BLaER1 (cell line): ENCODE data around the gene ACYP1.

ENCODE experiments used
- H3K27ac ChIP-seq: shearing (Covaris generic); formaldehyde crosslinking; 2 replicates; pipeline ENCODE4 v1.8.1; 2022
- H3K27me3 ChIP-seq: shearing (Covaris generic); formaldehyde crosslinking; 2 replicates; pipeline ENCODE4 v1.8.1; 2022
- H3K36me3 ChIP-seq: shearing (Covaris generic); formaldehyde crosslinking; 2 replicates; pipeline ENCODE4 v1.8.1; 2022
- H3K4me1 ChIP-seq: shearing (Covaris generic); formaldehyde crosslinking; 2 replicates; pipeline ENCODE4 v1.8.1; 2022
- H3K4me2 ChIP-seq: shearing (Covaris generic); formaldehyde crosslinking; 2 replicates; pipeline ENCODE4 v1.8.1; 2022
- H3K4me3 ChIP-seq: shearing (Covaris generic); formaldehyde crosslinking; 2 replicates; pipeline ENCODE4 v1.8.1; 2022
- H3K9ac ChIP-seq: shearing (Covaris generic); formaldehyde crosslinking; 2 replicates; pipeline ENCODE4 v1.8.1; 2022
- H3K9me3 ChIP-seq: shearing (Covaris generic); formaldehyde crosslinking; 2 replicates; pipeline ENCODE4 v1.8.1; 2022
- H4K20me1 ChIP-seq: shearing (Covaris generic); formaldehyde crosslinking; 2 replicates; pipeline ENCODE4 v1.8.1; 2022
- Cebpa-rat ChIP-seq: shearing (Covaris generic); IDR thresholded peaks from 2 replicates; pipeline ENCODE4 v1.8.1; 2022

Gene ACYP1

GRCh38 chr14:75063491-75064204 lies at the start of gene ACYP1:
Gene ACYP1, minus strand, starts transcription at chr14:75064024. Its CDS starts 471 bp downstream, at chr14:75063553.
- Histone ChIP-seq H3K27me3 (peaks cover 12% of the 10 kb centered on the region), H3K4me2 (peak within 1 kb of the TSS; percentile 93), H3K36me3 (peaks cover 19% of the 10 kb centered on the region), H3K4me3 (peak within 1 kb of the TSS; percentile 79), H3K27ac (peak within 1 kb of the TSS; percentile 68), H3K9ac (peak within 1 kb of the TSS; percentile 82), H4K20me1 (no peaks in the 10 kb centered on the region), H3K9me3 (peaks cover 9% of the 10 kb centered on the region), H3K4me1 (peaks cover 20% of the 10 kb centered on the region)
- no peak for TF ChIP-seq Cebpa-rat

DNA sequence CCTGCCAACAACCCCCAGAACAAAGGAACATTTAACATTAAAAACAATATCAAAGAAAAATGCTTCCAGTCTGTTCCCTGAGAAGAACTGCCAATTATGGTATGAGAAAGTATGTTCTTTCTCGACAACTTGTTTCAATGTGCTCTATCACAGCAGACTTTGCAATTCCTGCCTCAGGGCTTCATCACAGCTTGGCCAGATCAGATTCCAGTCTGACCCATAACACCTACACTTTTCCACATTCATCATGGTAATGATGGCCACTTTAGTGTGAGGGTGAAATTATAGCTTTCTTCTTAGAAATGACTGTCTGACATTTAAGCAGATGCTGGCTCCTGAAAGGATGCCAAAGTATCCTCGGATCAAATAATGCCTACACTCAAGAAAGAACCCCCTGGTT lies 46.1 kb upstream of the ACYP1 start:
- H3K4me3 ChIP-seq = no peak overlapping the region
- no peak for TF ChIP-seq Cebpa-rat
- no peaks in the 10 kb centered on the region for H3K27me3 ChIP-seq
- H4K20me1 ChIP-seq = no peaks in the 10 kb centered on the region
- H3K4me2 ChIP-seq = no peak overlapping the region
- no peaks in the 10 kb centered on the region for H3K9me3 ChIP-seq
- H3K9ac ChIP-seq = no peak overlapping the region
- no peak overlapping the region for H3K27ac ChIP-seq
- H3K36me3 ChIP-seq = peaks cover 99% of the 10 kb centered on the region
- peaks cover 9% of the 10 kb centered on the region for H3K4me1 ChIP-seq

DNA sequence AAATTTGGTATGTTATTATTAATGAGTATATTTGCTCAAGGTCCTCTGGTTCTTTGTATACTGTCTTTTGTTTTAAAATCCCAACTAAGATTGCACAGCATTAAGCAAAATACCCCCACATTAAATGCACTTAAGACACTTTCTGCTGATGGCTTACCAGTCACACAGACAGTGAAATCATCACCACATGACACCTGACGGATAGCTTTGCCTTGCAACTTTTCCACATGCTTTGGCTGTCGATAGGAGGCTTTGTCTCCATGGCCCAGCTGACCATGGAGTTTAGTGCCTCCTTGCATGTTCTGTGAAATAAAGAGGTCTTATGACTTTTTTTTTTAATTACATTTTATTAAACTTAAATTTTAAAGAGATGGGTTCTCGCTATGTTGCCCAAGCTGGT lies 43.4 kb upstream of the ACYP1 start:
- Histone ChIP-seq H3K9me3 (no peaks in the 10 kb centered on the region), H3K4me2 (no peak overlapping the region), H3K4me3 (no peak overlapping the region), H3K9ac (no peak overlapping the region), H3K27me3 (no peaks in the 10 kb centered on the region), H4K20me1 (no peaks in the 10 kb centered on the region), H3K27ac (no peak overlapping the region), H3K36me3 (peaks cover 95% of the 10 kb centered on the region), H3K4me1 (no peaks in the 10 kb centered on the region)
- TF ChIP-seq Cebpa-rat = no peak

DNA sequence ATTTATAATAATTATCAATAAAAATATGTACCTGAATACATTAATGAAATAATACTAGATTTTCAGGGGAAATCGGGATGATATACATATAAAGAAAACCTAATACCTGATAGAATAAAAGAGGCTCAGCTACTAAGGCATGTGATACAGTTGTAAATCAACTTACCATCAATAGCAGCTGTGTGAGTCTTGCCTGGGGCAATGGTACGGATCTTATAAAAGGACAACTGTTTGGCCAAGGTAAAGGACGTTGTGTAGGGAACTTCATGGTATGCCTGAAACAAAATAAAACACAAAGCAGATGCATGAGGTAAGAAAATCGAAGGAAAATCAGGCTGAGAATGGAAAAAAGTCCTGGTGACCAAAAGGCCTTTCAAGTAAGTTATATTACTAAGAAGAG lies 37.7 kb upstream of the ACYP1 start:
- Histone ChIP-seq H3K4me3 (no peak overlapping the region), H3K27ac (no peak overlapping the region), H3K4me2 (no peak overlapping the region), H3K9me3 (no peaks in the 10 kb centered on the region), H3K36me3 (peaks cover 93% of the 10 kb centered on the region), H3K27me3 (no peaks in the 10 kb centered on the region), H4K20me1 (no peaks in the 10 kb centered on the region), H3K4me1 (no peaks in the 10 kb centered on the region), H3K9ac (no peak overlapping the region)
- no peak for TF ChIP-seq Cebpa-rat

GRCh38 chr14:75098682-75099081 lies 34.9 kb upstream of the ACYP1 start:
- Histone ChIP-seq H3K27me3 (no peaks in the 10 kb centered on the region), H3K36me3 (peaks cover 93% of the 10 kb centered on the region)
- no peak for TF ChIP-seq Cebpa-rat

GRCh38 chr14:75098212-75098611 lies 34.4 kb upstream of the ACYP1 start:
- no peaks in the 10 kb centered on the region for H3K27me3 ChIP-seq
- no peak overlapping the region for H3K9ac ChIP-seq
- no peaks in the 10 kb centered on the region for H3K9me3 ChIP-seq
- TF ChIP-seq Cebpa-rat = no peak
- no peak overlapping the region for H3K4me3 ChIP-seq
- H3K36me3 ChIP-seq = peaks cover 94% of the 10 kb centered on the region
- H3K4me2 ChIP-seq = no peak overlapping the region
- no peaks in the 10 kb centered on the region for H3K4me1 ChIP-seq
- H4K20me1 ChIP-seq = no peaks in the 10 kb centered on the region
- H3K27ac ChIP-seq = no peak overlapping the region

More at GRCh38 chr14:75098682-75099081, 34.9 kb upstream of the ACYP1 start:
- Histone ChIP-seq H3K4me1 (no peaks in the 10 kb centered on the region), H3K27ac (no peak overlapping the region), H3K4me2 (no peak overlapping the region), H3K4me3 (no peak overlapping the region), H4K20me1 (no peaks in the 10 kb centered on the region), H3K9ac (no peak overlapping the region), H3K9me3 (no peaks in the 10 kb centered on the region)

- Histone ChIP-seq H3K4me2 (no peak overlapping the region), H3K27ac (no peak overlapping the region), H3K36me3 (peaks cover 100% of the 10 kb centered on the region), H4K20me1 (no peaks in the 10 kb centered on the region), H3K4me3 (no peak overlapping the region), H3K27me3 (no peaks in the 10 kb centered on the region), H3K9me3 (no peaks in the 10 kb centered on the region), H3K4me1 (no peaks in the 10 kb centered on the region), H3K9ac (no peak overlapping the region)
- no peak for TF ChIP-seq Cebpa-rat
Observed at GRCh38 chr14:75096959-75097358, 33.1 kb upstream of the ACYP1 start.

- TF ChIP-seq Cebpa-rat = no peak
- H3K4me1 ChIP-seq = no peaks in the 10 kb centered on the region
- no peaks in the 10 kb centered on the region for H4K20me1 ChIP-seq
- no peak overlapping the region for H3K4me3 ChIP-seq
- no peaks in the 10 kb centered on the region for H3K9me3 ChIP-seq
- peaks cover 100% of the 10 kb centered on the region for H3K36me3 ChIP-seq
- no peak overlapping the region for H3K4me2 ChIP-seq
- H3K27ac ChIP-seq = no peak overlapping the region
- no peak overlapping the region for H3K9ac ChIP-seq
- no peaks in the 10 kb centered on the region for H3K27me3 ChIP-seq
Observed at GRCh38 chr14:75095690-75096089, 31.9 kb upstream of the ACYP1 start.

DNA sequence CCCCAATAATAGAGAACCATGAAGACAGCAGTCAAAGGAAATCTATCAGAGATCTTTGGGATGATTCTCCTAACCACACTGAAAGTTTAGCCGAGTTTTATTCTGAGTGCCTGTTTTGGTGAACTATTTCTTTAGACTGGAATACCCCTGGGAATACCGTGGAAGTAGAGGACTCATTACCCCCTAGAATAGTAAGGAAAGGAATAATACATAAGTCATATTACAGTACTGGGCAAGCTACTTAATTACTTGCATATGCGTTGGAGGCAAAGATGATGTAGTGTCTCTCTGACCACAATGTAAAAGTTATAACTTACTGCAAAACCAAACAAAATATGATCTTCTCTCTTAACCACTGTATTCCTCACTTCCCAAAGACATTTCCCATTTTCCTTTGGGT lies 31.1 kb upstream of the ACYP1 start:
- Histone ChIP-seq H3K4me1 (no peaks in the 10 kb centered on the region), H3K9me3 (no peaks in the 10 kb centered on the region), H4K20me1 (no peaks in the 10 kb centered on the region), H3K36me3 (peaks cover 98% of the 10 kb centered on the region), H3K4me2 (no peak overlapping the region), H3K27ac (no peak overlapping the region), H3K27me3 (no peaks in the 10 kb centered on the region), H3K9ac (no peak overlapping the region), H3K4me3 (no peak overlapping the region)
- TF ChIP-seq Cebpa-rat = no peak

DNA sequence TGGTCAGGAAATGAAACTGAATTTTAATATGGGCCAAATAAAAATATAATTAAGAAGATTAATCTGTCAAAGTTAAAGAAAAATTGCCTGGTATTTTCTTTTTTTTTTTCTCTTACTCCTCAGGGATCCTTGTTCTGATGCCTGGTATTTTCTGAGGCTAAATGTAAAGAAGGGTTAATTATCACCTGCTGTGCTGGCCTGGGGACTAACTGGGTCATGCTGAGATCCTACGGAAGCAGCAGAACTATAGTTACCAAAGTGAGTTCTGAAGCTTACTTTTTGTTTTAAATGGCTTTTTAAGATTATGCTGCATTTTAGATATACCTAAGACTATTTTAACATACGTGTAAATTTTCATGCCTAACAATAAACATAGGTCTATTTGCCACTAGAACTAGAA lies 28.9 kb upstream of the ACYP1 start:
- Histone ChIP-seq H3K4me3 (no peak overlapping the region), H3K4me2 (no peak overlapping the region), H3K4me1 (no peaks in the 10 kb centered on the region), H3K27me3 (no peaks in the 10 kb centered on the region), H3K36me3 (peaks cover 93% of the 10 kb centered on the region), H3K9ac (no peak overlapping the region), H3K9me3 (no peaks in the 10 kb centered on the region), H4K20me1 (no peaks in the 10 kb centered on the region), H3K27ac (no peak overlapping the region)
- TF ChIP-seq Cebpa-rat = no peak

DNA sequence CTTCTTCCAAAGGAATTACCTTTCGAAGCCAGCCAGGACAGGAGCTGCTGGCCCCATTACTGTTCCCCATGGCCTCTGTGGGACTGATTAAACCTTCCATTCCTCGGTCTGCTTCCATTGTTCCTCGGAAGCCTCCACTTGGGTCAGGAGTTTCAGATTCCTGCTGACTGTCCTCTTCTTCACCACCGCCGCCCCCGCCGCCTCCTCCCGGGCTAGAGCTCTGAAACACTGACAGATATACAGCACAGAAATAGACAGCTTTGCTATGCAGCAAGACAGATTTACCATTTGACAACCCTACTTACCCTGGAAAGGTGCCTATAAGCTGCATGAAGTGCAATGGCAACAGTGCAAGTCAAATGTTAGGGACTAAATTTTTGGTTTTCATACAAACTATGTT lies 27.4 kb upstream of the ACYP1 start:
- H3K27ac ChIP-seq = no peak overlapping the region
- no peak overlapping the region for H3K4me2 ChIP-seq
- H3K36me3 ChIP-seq = peaks cover 92% of the 10 kb centered on the region
- no peaks in the 10 kb centered on the region for H3K9me3 ChIP-seq
- H3K27me3 ChIP-seq = no peaks in the 10 kb centered on the region
- H3K4me1 ChIP-seq = no peaks in the 10 kb centered on the region
- H3K9ac ChIP-seq = no peak overlapping the region
- no peak for TF ChIP-seq Cebpa-rat
- no peaks in the 10 kb centered on the region for H4K20me1 ChIP-seq
- no peak overlapping the region for H3K4me3 ChIP-seq
